HEK293 (cell line): ENCODE results near the gene STK39.

Experiments
- CTCF ChIA-PET: fragments of 350-600 bp; formaldehyde crosslinking; extraction: SDS; loops from one replicate; lab custom pipeline; 2021; ENCODE audit warnings: antibody characterized with exemption; lab: Yijun Ruan, JAX
- POLR2A ChIA-PET: fragments of 300-600 bp; formaldehyde crosslinking; extraction: SDS; loops from one replicate; lab custom pipeline; 2020; ENCODE audit warnings: antibody characterized with exemption, inconsistent platforms; lab: Yijun Ruan, JAX
- H3K27ac ChIP-seq: fragments of 200-500 bp; sonication (Bioruptor generic); 2 replicates; pipeline ENCODE4 v1.5.1; 2014; ENCODE audit warnings: low read depth, low read length, control low read depth, inconsistent platforms; ENCODE audit errors: extremely low read depth
- H3K36me3 ChIP-seq, 2 experiments: fragments of 200-500 bp in 1 of 2; sonication (Bioruptor generic) in 1 of 2; 1 replicate in 1 of 2; 2 replicates in 1 of 2; pipeline ENCODE4 v1.5.1; 2014 to 2017; ENCODE audit warnings: inconsistent platforms in 2 of 2, low read length in 2 of 2; ENCODE audit not compliant: control insufficient read depth in 2 of 2, insufficient read depth in 1 of 2
- H3K4me1 ChIP-seq: fragments of 200-500 bp; sonication (Bioruptor generic); 2 replicates; pipeline ENCODE4 v1.5.1; 2014; ENCODE audit warnings: mild to moderate bottlenecking, low read length, inconsistent platforms; ENCODE audit not compliant: control insufficient read depth, insufficient read depth
- H3K4me3 ChIP-seq: 2 replicates; pipeline ENCODE4 v1.5.1; 2011; ENCODE audit warnings: low read depth, mild to moderate bottlenecking, control low read depth, low read length, moderate library complexity
- H3K9me3 ChIP-seq: fragments of 200-500 bp; sonication (Bioruptor generic); 2 replicates; pipeline ENCODE4 v1.5.1; 2014; ENCODE audit warnings: low read depth, low read length, inconsistent platforms; ENCODE audit not compliant: control insufficient read depth, insufficient read depth
- GFI1B ChIP-seq: fragments of 450-650 bp; formaldehyde crosslinking; IDR thresholded peaks from 2 replicates; pipeline ENCODE4 v1.5.1; 2016; ENCODE audit warnings: missing biosample characterization, missing genetic modification characterization
- KLF1 ChIP-seq: fragments of 450-650 bp; formaldehyde crosslinking; IDR thresholded peaks from 2 replicates; pipeline ENCODE4 v1.5.1; 2016; ENCODE audit warnings: missing biosample characterization, missing genetic modification characterization
- SCRT2 ChIP-seq: fragments of 450-650 bp; formaldehyde crosslinking; IDR thresholded peaks from 2 replicates; pipeline ENCODE4 v1.5.1; 2016; ENCODE audit warnings: missing biosample characterization, missing genetic modification characterization
- YY1 ChIP-seq: fragments of 450-650 bp; formaldehyde crosslinking; IDR thresholded peaks from 2 replicates; pipeline ENCODE4 v1.5.1; 2018; ENCODE audit warnings: missing biosample characterization, missing genetic modification characterization
- ZNF10 ChIP-seq: fragments of 450-650 bp; formaldehyde crosslinking; IDR thresholded peaks from 2 replicates; pipeline ENCODE4 v1.5.1; 2017; ENCODE audit warnings: missing biosample characterization, missing genetic modification characterization
- ZNF202 ChIP-seq: fragments of 450-650 bp; formaldehyde crosslinking; IDR thresholded peaks from 2 replicates; pipeline ENCODE4 v1.5.1; 2016; ENCODE audit warnings: missing biosample characterization, missing genetic modification characterization, borderline replicate concordance
- ZNF341 ChIP-seq: fragments of 450-650 bp; formaldehyde crosslinking; IDR thresholded peaks from 2 replicates; pipeline ENCODE4; 2016; ENCODE audit warnings: low read depth, missing biosample characterization, missing genetic modification characterization
- ZNF514 ChIP-seq: fragments of 450-650 bp; formaldehyde crosslinking; IDR thresholded peaks from 2 replicates; pipeline ENCODE4 v1.5.1; 2016; ENCODE audit warnings: missing biosample characterization, missing genetic modification characterization
- ZNF530 ChIP-seq: fragments of 450-650 bp; formaldehyde crosslinking; IDR thresholded peaks from 2 replicates; pipeline ENCODE4 v1.5.1; 2016; ENCODE audit warnings: low read depth, missing biosample characterization, missing genetic modification characterization
- ZNF558 ChIP-seq: fragments of 450-650 bp; formaldehyde crosslinking; IDR thresholded peaks from 2 replicates; pipeline ENCODE4 v1.5.1; 2016; ENCODE audit warnings: missing biosample characterization, missing genetic modification characterization
- ZNF561 ChIP-seq: fragments of 450-650 bp; IDR thresholded peaks from 2 replicates; pipeline ENCODE4 v1.5.1; 2018; ENCODE audit warnings: missing biosample characterization, missing genetic modification characterization, borderline replicate concordance
- ZNF585B ChIP-seq: fragments of 450-650 bp; formaldehyde crosslinking; IDR thresholded peaks from 2 replicates; pipeline ENCODE4 v1.5.1; 2016; ENCODE audit warnings: missing biosample characterization, missing genetic modification characterization
- ZNF629 ChIP-seq: fragments of 450-650 bp; formaldehyde crosslinking; IDR thresholded peaks from 2 replicates; pipeline ENCODE4 v1.5.1; 2017; ENCODE audit warnings: missing biosample characterization, missing genetic modification characterization
- TF ChIP-seq, protein P1 (sequence below): fragments of 450-650 bp; formaldehyde crosslinking; IDR thresholded peaks from 2 replicates; pipeline ENCODE4 v1.5.1; 2016; ENCODE audit warnings: missing biosample characterization, missing genetic modification characterization
- TF ChIP-seq, protein P2 (sequence below): fragments of 450-650 bp; formaldehyde crosslinking; IDR thresholded peaks from 2 replicates; pipeline ENCODE4 v1.5.1; 2017; ENCODE audit warnings: missing biosample characterization, mild to moderate bottlenecking, missing genetic modification characterization, moderate library complexity
- TF ChIP-seq, protein P3 (sequence below): fragments of 450-650 bp; formaldehyde crosslinking; IDR thresholded peaks from 2 replicates; pipeline ENCODE4 v1.5.1; 2016; ENCODE audit warnings: missing biosample characterization, missing genetic modification characterization
- TF ChIP-seq, protein P4 (sequence below): fragments of 450-650 bp; formaldehyde crosslinking; IDR thresholded peaks from 2 replicates; pipeline ENCODE4 v1.5.1; 2016; ENCODE audit warnings: missing biosample characterization, missing genetic modification characterization
- TF ChIP-seq, protein P5 (sequence below): IDR thresholded peaks from 2 replicates; pipeline ENCODE4 v1.6.1; 2011; ENCODE audit warnings: mild to moderate bottlenecking, low read depth, low read length, borderline replicate concordance
- TF ChIP-seq, protein P6 (sequence below): fragments of 450-650 bp; formaldehyde crosslinking; IDR thresholded peaks from 2 replicates; pipeline ENCODE4 v1.5.1; 2016; ENCODE audit warnings: missing biosample characterization, missing genetic modification characterization
- TF ChIP-seq, protein P7 (sequence below): fragments of 450-650 bp; formaldehyde crosslinking; IDR thresholded peaks from 2 replicates; pipeline ENCODE4 v1.5.1; 2017; ENCODE audit warnings: missing biosample characterization, missing genetic modification characterization

STK39 gene

DNA sequence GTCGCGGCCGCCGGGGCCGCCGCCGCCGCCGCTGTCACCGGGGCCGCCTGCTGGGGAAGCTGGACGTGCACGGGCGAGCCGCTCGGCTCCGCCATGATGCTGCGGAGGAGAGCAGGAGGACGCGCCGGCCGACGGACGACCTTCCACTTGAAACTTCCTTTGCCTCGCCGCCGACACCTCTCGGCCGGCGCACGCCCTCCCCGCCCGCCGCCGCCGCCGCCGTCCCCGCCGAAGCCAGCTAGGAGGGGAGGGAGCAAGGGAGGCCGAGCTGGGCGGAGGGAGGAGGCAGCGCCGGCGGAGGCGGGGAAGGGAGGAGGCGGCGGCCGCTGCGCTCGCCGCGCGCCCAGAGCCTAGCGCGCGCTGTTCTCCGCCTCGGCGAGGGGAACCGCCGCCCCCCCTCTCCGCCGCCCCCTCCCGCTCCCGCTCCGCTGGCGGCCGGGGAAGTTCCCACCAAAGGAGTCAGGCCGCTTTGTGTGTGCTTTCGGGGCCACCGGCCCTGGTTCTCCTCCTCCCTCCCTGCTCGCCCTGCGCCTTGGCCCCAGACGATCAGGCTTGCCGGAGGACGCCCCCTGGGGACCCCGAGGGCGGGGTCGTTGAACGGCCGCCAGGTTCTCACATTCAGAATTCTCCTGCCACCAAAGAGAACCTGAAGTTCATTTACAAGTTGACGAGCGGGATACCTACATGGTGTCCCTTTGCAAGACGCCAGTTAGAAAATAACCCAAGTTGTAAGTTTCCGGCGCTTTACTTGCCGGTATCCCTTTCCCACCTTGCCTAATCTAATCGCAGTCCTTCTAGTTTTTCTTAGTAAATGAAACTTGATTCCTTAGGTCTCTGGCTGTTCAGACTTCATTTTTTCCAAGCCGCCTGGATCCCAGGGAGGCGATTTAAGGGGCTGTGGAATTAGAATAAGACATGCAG is at the start of gene STK39:
STK39 (minus strand) TSS at position 255 of the 921 bp plus-strand sequence; CDS start at position 95, 160 bp downstream.
- Histone ChIP-seq H3K4me1 (peaks cover 7% of the 10 kb centered on the region), H3K4me3 (peak within 1 kb of the TSS; percentile 70), H3K9me3 (no peaks in the 10 kb centered on the region), H3K36me3 (no peaks in the 10 kb centered on the region), H3K27ac (peak within 1 kb of the TSS; percentile 92)
- CTCF ChIA-PET: interaction anchor here (0.6 kb wide), 2 partner anchors 33 to 701 kb away, joined by 4 read pairs; no protein-coding TSS in a partner anchor
- POLR2A ChIA-PET: no interaction called here
- TF ChIP-seq, protein P1, sequence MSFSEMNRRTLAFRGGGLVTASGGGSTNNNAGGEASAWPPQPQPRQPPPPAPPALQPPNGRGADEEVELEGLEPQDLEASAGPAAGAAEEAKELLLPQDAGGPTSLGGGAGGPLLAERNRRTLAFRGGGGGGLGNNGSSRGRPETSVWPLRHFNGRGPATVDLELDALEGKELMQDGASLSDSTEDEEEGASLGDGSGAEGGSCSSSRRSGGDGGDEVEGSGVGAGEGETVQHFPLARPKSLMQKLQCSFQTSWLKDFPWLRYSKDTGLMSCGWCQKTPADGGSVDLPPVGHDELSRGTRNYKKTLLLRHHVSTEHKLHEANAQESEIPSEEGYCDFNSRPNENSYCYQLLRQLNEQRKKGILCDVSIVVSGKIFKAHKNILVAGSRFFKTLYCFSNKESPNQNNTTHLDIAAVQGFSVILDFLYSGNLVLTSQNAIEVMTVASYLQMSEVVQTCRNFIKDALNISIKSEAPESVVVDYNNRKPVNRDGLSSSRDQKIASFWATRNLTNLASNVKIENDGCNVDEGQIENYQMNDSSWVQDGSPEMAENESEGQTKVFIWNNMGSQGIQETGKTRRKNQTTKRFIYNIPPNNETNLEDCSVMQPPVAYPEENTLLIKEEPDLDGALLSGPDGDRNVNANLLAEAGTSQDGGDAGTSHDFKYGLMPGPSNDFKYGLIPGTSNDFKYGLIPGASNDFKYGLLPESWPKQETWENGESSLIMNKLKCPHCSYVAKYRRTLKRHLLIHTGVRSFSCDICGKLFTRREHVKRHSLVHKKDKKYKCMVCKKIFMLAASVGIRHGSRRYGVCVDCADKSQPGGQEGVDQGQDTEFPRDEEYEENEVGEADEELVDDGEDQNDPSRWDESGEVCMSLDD (tag by site-specific recombination): peak; percentile 77
- TF ChIP-seq ZNF514 (tag by site-specific recombination): no peak
- no peak for TF ChIP-seq ZNF585B (tag by site-specific recombination)
- TF ChIP-seq, protein P2, sequence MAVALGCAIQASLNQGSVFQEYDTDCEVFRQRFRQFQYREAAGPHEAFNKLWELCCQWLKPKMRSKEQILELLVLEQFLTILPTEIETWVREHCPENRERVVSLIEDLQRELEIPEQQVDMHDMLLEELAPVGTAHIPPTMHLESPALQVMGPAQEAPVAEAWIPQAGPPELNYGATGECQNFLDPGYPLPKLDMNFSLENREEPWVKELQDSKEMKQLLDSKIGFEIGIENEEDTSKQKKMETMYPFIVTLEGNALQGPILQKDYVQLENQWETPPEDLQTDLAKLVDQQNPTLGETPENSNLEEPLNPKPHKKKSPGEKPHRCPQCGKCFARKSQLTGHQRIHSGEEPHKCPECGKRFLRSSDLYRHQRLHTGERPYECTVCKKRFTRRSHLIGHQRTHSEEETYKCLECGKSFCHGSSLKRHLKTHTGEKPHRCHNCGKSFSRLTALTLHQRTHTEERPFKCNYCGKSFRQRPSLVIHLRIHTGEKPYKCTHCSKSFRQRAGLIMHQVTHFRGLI (tag by site-specific recombination): no peak
- TF ChIP-seq ZNF202 (tag by site-specific recombination): no peak
- peak; percentile 75 for TF ChIP-seq ZNF341 (tag by site-specific recombination)
- no peak for TF ChIP-seq ZNF558
- no peak; the same call in 1 of the 2 replicates for TF ChIP-seq ZNF561 (tag by site-specific recombination)
- no peak for TF ChIP-seq SCRT2 (tag by site-specific recombination)
- TF ChIP-seq, protein P3, sequence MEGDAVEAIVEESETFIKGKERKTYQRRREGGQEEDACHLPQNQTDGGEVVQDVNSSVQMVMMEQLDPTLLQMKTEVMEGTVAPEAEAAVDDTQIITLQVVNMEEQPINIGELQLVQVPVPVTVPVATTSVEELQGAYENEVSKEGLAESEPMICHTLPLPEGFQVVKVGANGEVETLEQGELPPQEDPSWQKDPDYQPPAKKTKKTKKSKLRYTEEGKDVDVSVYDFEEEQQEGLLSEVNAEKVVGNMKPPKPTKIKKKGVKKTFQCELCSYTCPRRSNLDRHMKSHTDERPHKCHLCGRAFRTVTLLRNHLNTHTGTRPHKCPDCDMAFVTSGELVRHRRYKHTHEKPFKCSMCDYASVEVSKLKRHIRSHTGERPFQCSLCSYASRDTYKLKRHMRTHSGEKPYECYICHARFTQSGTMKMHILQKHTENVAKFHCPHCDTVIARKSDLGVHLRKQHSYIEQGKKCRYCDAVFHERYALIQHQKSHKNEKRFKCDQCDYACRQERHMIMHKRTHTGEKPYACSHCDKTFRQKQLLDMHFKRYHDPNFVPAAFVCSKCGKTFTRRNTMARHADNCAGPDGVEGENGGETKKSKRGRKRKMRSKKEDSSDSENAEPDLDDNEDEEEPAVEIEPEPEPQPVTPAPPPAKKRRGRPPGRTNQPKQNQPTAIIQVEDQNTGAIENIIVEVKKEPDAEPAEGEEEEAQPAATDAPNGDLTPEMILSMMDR (tag by site-specific recombination): peak; percentile 67
- peak; percentile 43; the same call in 1 of the 2 replicates for TF ChIP-seq KLF1 (tag by site-specific recombination)
- TF ChIP-seq ZNF10 (tag by site-specific recombination): no peak
- TF ChIP-seq, protein P4, sequence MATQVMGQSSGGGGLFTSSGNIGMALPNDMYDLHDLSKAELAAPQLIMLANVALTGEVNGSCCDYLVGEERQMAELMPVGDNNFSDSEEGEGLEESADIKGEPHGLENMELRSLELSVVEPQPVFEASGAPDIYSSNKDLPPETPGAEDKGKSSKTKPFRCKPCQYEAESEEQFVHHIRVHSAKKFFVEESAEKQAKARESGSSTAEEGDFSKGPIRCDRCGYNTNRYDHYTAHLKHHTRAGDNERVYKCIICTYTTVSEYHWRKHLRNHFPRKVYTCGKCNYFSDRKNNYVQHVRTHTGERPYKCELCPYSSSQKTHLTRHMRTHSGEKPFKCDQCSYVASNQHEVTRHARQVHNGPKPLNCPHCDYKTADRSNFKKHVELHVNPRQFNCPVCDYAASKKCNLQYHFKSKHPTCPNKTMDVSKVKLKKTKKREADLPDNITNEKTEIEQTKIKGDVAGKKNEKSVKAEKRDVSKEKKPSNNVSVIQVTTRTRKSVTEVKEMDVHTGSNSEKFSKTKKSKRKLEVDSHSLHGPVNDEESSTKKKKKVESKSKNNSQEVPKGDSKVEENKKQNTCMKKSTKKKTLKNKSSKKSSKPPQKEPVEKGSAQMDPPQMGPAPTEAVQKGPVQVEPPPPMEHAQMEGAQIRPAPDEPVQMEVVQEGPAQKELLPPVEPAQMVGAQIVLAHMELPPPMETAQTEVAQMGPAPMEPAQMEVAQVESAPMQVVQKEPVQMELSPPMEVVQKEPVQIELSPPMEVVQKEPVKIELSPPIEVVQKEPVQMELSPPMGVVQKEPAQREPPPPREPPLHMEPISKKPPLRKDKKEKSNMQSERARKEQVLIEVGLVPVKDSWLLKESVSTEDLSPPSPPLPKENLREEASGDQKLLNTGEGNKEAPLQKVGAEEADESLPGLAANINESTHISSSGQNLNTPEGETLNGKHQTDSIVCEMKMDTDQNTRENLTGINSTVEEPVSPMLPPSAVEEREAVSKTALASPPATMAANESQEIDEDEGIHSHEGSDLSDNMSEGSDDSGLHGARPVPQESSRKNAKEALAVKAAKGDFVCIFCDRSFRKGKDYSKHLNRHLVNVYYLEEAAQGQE (tag by site-specific recombination): no peak
- TF ChIP-seq, protein P5, sequence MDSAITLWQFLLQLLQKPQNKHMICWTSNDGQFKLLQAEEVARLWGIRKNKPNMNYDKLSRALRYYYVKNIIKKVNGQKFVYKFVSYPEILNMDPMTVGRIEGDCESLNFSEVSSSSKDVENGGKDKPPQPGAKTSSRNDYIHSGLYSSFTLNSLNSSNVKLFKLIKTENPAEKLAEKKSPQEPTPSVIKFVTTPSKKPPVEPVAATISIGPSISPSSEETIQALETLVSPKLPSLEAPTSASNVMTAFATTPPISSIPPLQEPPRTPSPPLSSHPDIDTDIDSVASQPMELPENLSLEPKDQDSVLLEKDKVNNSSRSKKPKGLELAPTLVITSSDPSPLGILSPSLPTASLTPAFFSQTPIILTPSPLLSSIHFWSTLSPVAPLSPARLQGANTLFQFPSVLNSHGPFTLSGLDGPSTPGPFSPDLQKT: no peak
- TF ChIP-seq ZNF629 (tag by site-specific recombination): peak; percentile 32; the same call in 1 of the 2 replicates
- TF ChIP-seq YY1: no peak
- no peak for TF ChIP-seq ZNF530 (tag by site-specific recombination)
- TF ChIP-seq, protein P6, sequence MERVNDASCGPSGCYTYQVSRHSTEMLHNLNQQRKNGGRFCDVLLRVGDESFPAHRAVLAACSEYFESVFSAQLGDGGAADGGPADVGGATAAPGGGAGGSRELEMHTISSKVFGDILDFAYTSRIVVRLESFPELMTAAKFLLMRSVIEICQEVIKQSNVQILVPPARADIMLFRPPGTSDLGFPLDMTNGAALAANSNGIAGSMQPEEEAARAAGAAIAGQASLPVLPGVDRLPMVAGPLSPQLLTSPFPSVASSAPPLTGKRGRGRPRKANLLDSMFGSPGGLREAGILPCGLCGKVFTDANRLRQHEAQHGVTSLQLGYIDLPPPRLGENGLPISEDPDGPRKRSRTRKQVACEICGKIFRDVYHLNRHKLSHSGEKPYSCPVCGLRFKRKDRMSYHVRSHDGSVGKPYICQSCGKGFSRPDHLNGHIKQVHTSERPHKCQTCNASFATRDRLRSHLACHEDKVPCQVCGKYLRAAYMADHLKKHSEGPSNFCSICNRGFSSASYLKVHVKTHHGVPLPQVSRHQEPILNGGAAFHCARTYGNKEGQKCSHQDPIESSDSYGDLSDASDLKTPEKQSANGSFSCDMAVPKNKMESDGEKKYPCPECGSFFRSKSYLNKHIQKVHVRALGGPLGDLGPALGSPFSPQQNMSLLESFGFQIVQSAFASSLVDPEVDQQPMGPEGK: peak; percentile 92
- TF ChIP-seq GFI1B (tag by site-specific recombination): no peak
- TF ChIP-seq, protein P7, sequence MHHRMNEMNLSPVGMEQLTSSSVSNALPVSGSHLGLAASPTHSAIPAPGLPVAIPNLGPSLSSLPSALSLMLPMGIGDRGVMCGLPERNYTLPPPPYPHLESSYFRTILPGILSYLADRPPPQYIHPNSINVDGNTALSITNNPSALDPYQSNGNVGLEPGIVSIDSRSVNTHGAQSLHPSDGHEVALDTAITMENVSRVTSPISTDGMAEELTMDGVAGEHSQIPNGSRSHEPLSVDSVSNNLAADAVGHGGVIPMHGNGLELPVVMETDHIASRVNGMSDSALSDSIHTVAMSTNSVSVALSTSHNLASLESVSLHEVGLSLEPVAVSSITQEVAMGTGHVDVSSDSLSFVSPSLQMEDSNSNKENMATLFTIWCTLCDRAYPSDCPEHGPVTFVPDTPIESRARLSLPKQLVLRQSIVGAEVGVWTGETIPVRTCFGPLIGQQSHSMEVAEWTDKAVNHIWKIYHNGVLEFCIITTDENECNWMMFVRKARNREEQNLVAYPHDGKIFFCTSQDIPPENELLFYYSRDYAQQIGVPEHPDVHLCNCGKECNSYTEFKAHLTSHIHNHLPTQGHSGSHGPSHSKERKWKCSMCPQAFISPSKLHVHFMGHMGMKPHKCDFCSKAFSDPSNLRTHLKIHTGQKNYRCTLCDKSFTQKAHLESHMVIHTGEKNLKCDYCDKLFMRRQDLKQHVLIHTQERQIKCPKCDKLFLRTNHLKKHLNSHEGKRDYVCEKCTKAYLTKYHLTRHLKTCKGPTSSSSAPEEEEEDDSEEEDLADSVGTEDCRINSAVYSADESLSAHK (tag by site-specific recombination): no peak
